IMR-90 (cell line): ENCODE measurements around the gene FFAR3. TPM values are rescaled to one million over a fixed set of nuclear protein-coding genes. Genes with fewer than 3 reads are reported as not detected.

Experiments
- ATAC-seq: fragments of 200-7000 bp; cut with Tn5 transposase; 2 replicates; pipeline ENCODE4 v1.9.1; 2020; ENCODE audit warnings: low read depth, mild to moderate bottlenecking, moderate library complexity
- BruUV-seq: library from RNA; stranded (reverse); fragments of 400-500 nt; replicated peaks from 2 replicates; lab custom pipeline; 2021; lab: Mats Ljungman, UMichigan
- CTCF ChIA-PET: fragments of 300-600 bp; formaldehyde crosslinking; extraction: SDS; loops from one replicate; lab custom pipeline; 2021; ENCODE audit warnings: antibody characterized with exemption; lab: Yijun Ruan, JAX
- POLR2A ChIA-PET: fragments of 300-600 bp; sonication (Branson Sonifier 250); formaldehyde crosslinking; loops from one replicate; lab custom pipeline; 2022; ENCODE audit warnings: antibody characterized with exemption; ENCODE audit not compliant: unreplicated experiment; lab: Charles Lee
- DNase-seq: peaks from one replicate; pipeline ENCODE4 v3.0.0; 2013
- H2AFZ ChIP-seq: replicated peaks from 2 replicates; pipeline ENCODE3; 2013; ENCODE audit warnings: low read length, mild to moderate bottlenecking; ENCODE audit not compliant: poor library complexity
- H2AK5ac ChIP-seq: 2 replicates; pipeline ENCODE4 v1.6.1; 2013; ENCODE audit warnings: low read depth, low read length, inconsistent platforms
- H2AK9ac ChIP-seq: replicated peaks from 2 replicates; pipeline ENCODE3; 2013; ENCODE audit warnings: mild to moderate bottlenecking, low read depth, low read length, moderate library complexity; ENCODE audit not compliant: poor library complexity
- H2BK120ac ChIP-seq: 2 replicates; pipeline ENCODE4 v1.6.1; 2013; ENCODE audit warnings: low read depth, low read length, inconsistent platforms
- H2BK15ac ChIP-seq: 3 replicates; pipeline ENCODE4 v1.6.1; 2013; ENCODE audit warnings: low read depth, low read length, inconsistent platforms
- H2BK20ac ChIP-seq: 2 replicates; pipeline ENCODE4 v1.6.1; 2013; ENCODE audit warnings: low read depth, mild to moderate bottlenecking, inconsistent platforms, low read length, moderate library complexity
- H2BK5ac ChIP-seq: 2 replicates; pipeline ENCODE4 v1.6.1; 2013; ENCODE audit warnings: mild to moderate bottlenecking, low read depth, low read length, inconsistent platforms; ENCODE audit not compliant: poor library complexity, severe bottlenecking
- H3K14ac ChIP-seq: replicated peaks from 2 replicates; pipeline ENCODE4 v1.6.1; 2013; ENCODE audit warnings: low read depth, low read length, inconsistent platforms
- H3K18ac ChIP-seq: 2 replicates; pipeline ENCODE4 v1.6.1; 2013; ENCODE audit warnings: low read depth, low read length, control low read depth
- H3K23ac ChIP-seq: 2 replicates; pipeline ENCODE4 v1.6.1; 2013; ENCODE audit warnings: low read depth, low read length, inconsistent platforms
- H3K27ac ChIP-seq: 2 replicates; pipeline ENCODE4 v1.5.1; 2013; ENCODE audit warnings: mild to moderate bottlenecking, control low read depth, low read length; ENCODE audit not compliant: insufficient read depth
- H3K27me3 ChIP-seq: 2 replicates; pipeline ENCODE4 v1.6.1; 2013; ENCODE audit warnings: low read length; ENCODE audit not compliant: control insufficient read depth, insufficient read depth
- H3K36me3 ChIP-seq: 2 replicates; pipeline ENCODE4 v1.6.1; 2013; ENCODE audit warnings: low read length, mixed read lengths; ENCODE audit not compliant: control insufficient read depth, insufficient read depth
- H3K4ac ChIP-seq: 2 replicates; pipeline ENCODE4 v1.6.1; 2013; ENCODE audit warnings: low read depth, low read length, inconsistent platforms
- H3K4me1 ChIP-seq: 2 replicates; pipeline ENCODE4 v1.6.1; 2013; ENCODE audit warnings: low read length, mixed read lengths; ENCODE audit not compliant: control insufficient read depth, insufficient read depth
- H3K4me2 ChIP-seq: 2 replicates; pipeline ENCODE4 v1.6.1; 2013; ENCODE audit warnings: low read depth, mild to moderate bottlenecking, control low read depth, low read length, moderate library complexity
- H3K4me3 ChIP-seq: 2 replicates; pipeline ENCODE4 v1.5.1; 2013; ENCODE audit warnings: low read depth, mild to moderate bottlenecking, control low read depth, low read length, moderate library complexity; ENCODE audit not compliant: insufficient read depth
- H3K56ac ChIP-seq: 2 replicates; pipeline ENCODE4 v1.6.1; 2013; ENCODE audit warnings: low read length, inconsistent platforms; ENCODE audit not compliant: insufficient read depth; ENCODE audit errors: extremely low read depth
- H3K79me1 ChIP-seq, 2 experiments: 2 replicates each; pipeline ENCODE4 v1.6.1; 2013; ENCODE audit warnings: low read length in 2 of 2, inconsistent platforms in 1 of 2, low read depth in 1 of 2
- H3K9ac ChIP-seq: 2 replicates; pipeline ENCODE4 v1.6.1; 2013; ENCODE audit warnings: low read depth, low read length, control low read depth
- H3K9me1 ChIP-seq: 2 replicates; pipeline ENCODE4 v1.6.1; 2013; ENCODE audit warnings: low read length, inconsistent platforms; ENCODE audit not compliant: insufficient read depth
- H3K9me3 ChIP-seq: 2 replicates; pipeline ENCODE4 v1.6.1; 2013; ENCODE audit warnings: low read length; ENCODE audit not compliant: control insufficient read depth, insufficient read depth
- H4K20me1 ChIP-seq: 2 replicates; pipeline ENCODE4 v1.6.1; 2013; ENCODE audit warnings: low read length, inconsistent platforms; ENCODE audit not compliant: insufficient read depth
- H4K5ac ChIP-seq: 2 replicates; pipeline ENCODE4 v1.6.1; 2013; ENCODE audit warnings: mild to moderate bottlenecking, low read depth, low read length, control low read depth
- H4K8ac ChIP-seq, 2 experiments: 2 replicates each; pipeline ENCODE4 v1.6.1; 2013; ENCODE audit warnings: low read depth in 2 of 2, low read length in 2 of 2, control low read depth in 1 of 2, inconsistent platforms in 1 of 2
- H4K91ac ChIP-seq: 2 replicates; pipeline ENCODE4 v1.6.1; 2013; ENCODE audit warnings: low read depth, low read length, inconsistent platforms; ENCODE audit not compliant: insufficient read depth
- BHLHE40 ChIP-seq: fragments of 150-350 bp; IDR thresholded peaks from 2 replicates; pipeline ENCODE4 v1.6.1; 2016; ENCODE audit warnings: mild to moderate bottlenecking, low read depth, low read length
- CEBPB ChIP-seq: IDR thresholded peaks from 2 replicates; pipeline ENCODE4 v1.6.1; 2012; ENCODE audit warnings: low read depth, low read length, improper control_type of control experiment
- FOS ChIP-seq: fragments of 150-350 bp; IDR thresholded peaks from 2 replicates; pipeline ENCODE4 v1.6.1; 2016; ENCODE audit warnings: low read depth, low read length
- MAFK ChIP-seq: IDR thresholded peaks from 2 replicates; pipeline ENCODE4 v1.6.1; 2012; ENCODE audit warnings: low read depth, low read length, improper control_type of control experiment
- POLR2A ChIP-seq: IDR thresholded peaks from 2 replicates; pipeline ENCODE4 v1.6.1; 2012; ENCODE audit warnings: mild to moderate bottlenecking, low read depth, low read length
- RAD21 ChIP-seq: IDR thresholded peaks from 2 replicates; pipeline ENCODE4 v1.6.1; 2012; ENCODE audit warnings: low read length, improper control_type of control experiment
- RCOR1 ChIP-seq: IDR thresholded peaks from 2 replicates; pipeline ENCODE4 v1.6.1; 2012; ENCODE audit warnings: mild to moderate bottlenecking, low read length, improper control_type of control experiment; ENCODE audit not compliant: insufficient replicate concordance
- SMC3 ChIP-seq: fragments of 150-350 bp; IDR thresholded peaks from 2 replicates; pipeline ENCODE4 v1.6.1; 2016; ENCODE audit warnings: low read depth, mild to moderate bottlenecking, antibody characterized with exemption, low read length, moderate library complexity
- USF2 ChIP-seq: fragments of 150-350 bp; IDR thresholded peaks from 2 replicates; pipeline ENCODE4 v1.6.1; 2017; ENCODE audit warnings: mild to moderate bottlenecking, antibody characterized with exemption, low read length, low read depth
- WGBS, 2 experiments: methylation state at CpG; one replicate each; pipeline versions ENCODE4 v1.1.5 to v1.1.7; 2013; ENCODE audit warnings: missing lambda C conversion rate in 2 of 2; ENCODE audit not compliant: insufficient read length in 1 of 2; ENCODE audit errors: extremely low coverage in 2 of 2; 5-methylcytosine and 5-hydroxymethylcytosine counted together
- dilution Hi-C: fragments of 300-500 bp; cut with HindIII; formaldehyde crosslinking; loops from one replicate; pipeline ENCODE4 v1.14.3; 2018; ENCODE audit warnings: low sequenced_read_pairs; ENCODE audit not compliant: unreplicated experiment
- in situ Hi-C: fragments of 300-500 bp; cut with MboI; formaldehyde crosslinking; loops from 3 replicates; pipeline ENCODE4 v1.14.3; 2019; ENCODE audit warnings: low sequenced_read_pairs, inconsistent platforms, mixed read lengths
- intact Hi-C: fragments of 100-400 bp; cut with micrococcal nuclease; formaldehyde crosslinking; loops from 2 replicates; pipeline ENCODE4 v1.10.0; 2022
- polyA plus RNA-seq, 3 experiments: library from polyadenylated mRNA; depleted of rRNA; stranded (reverse); fragments of >200 nt; gene quantifications; 2 replicates each; pipeline ENCODE4 v1.2.3, GENCODE V29; 2012; ENCODE audit warnings: low replicate concordance in 1 of 3
- total RNA-seq: library from RNA; depleted of rRNA; stranded (reverse); fragments of >200 nt; gene quantifications from 2 replicates; pipeline ENCODE4 v1.2.3, GENCODE V29; 2012
- TF ChIP-seq, protein P1 (sequence below): fragments of 150-350 bp; IDR thresholded peaks from 2 replicates; pipeline ENCODE4 v1.6.1; 2016; ENCODE audit warnings: low read depth, mild to moderate bottlenecking, low read length, moderate library complexity, borderline replicate concordance
- TF ChIP-seq, protein P2 (sequence below): conservative IDR thresholded peaks from 2 replicates; pipeline ENCODE4 v1.5.1; 2012; ENCODE audit warnings: mild to moderate bottlenecking, low read depth, low read length, improper control_type of control experiment

The FFAR3 gene
- total and polyA plus RNA-seq, 2 of the 4 experiments (the other 2 are of a cell fraction), result not detected

GRCh38 chr19:35407619-35408018 lies 49.4 kb downstream of the FFAR3 start:
- Histone ChIP-seq H2BK120ac (no peak overlapping the region), H3K18ac (no peak overlapping the region), H3K79me1 (no peaks in the 10 kb centered on the region), H3K27me3 (peaks cover 2% of the 10 kb centered on the region; the same call in 1 of the 2 replicates), H4K8ac (no peak overlapping the region), H3K36me3 (no peaks in the 10 kb centered on the region), H3K56ac (no peak overlapping the region), H3K4ac (no peak overlapping the region), H3K4me3 (no peak overlapping the region), H3K9me1 (no peaks in the 10 kb centered on the region), H2BK20ac (no peak overlapping the region), H4K5ac (no peak overlapping the region), H4K91ac (no peak overlapping the region), H2BK15ac (no peak overlapping the region), H3K14ac (no peak overlapping the region), H3K4me2 (no peak overlapping the region), H3K9me3 (no peaks in the 10 kb centered on the region), H2AFZ (no peak overlapping the region), H3K27ac (no peak overlapping the region), H4K20me1 (no peaks in the 10 kb centered on the region), H3K9ac (no peak overlapping the region), H2AK9ac (no peak overlapping the region), H3K23ac (no peak overlapping the region), H2AK5ac (no peak overlapping the region), H2BK5ac (no peak overlapping the region), H3K4me1 (no peaks in the 10 kb centered on the region)
- 80% methylated on average over 1 of the region's 6 CpGs; no CpG with 5 or more reads in 1 of the 2 experiments for WGBS, 2 experiments
- dilution Hi-C loops (no loop called here), in situ Hi-C loops (no loop called here), intact Hi-C loops (no loop called here)
- no peak for DNase-seq
- no TSS peak for BruUV-seq
- ChIA-PET POLR2A (no interaction called here), CTCF (no interaction called here)
- no peak for ATAC-seq
- no peak for TF ChIP-seq FOS
- TF ChIP-seq POLR2A, result no peak
- TF ChIP-seq, protein P1, sequence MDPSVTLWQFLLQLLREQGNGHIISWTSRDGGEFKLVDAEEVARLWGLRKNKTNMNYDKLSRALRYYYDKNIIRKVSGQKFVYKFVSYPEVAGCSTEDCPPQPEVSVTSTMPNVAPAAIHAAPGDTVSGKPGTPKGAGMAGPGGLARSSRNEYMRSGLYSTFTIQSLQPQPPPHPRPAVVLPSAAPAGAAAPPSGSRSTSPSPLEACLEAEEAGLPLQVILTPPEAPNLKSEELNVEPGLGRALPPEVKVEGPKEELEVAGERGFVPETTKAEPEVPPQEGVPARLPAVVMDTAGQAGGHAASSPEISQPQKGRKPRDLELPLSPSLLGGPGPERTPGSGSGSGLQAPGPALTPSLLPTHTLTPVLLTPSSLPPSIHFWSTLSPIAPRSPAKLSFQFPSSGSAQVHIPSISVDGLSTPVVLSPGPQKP, result no peak
- no peak for TF ChIP-seq SMC3
- no peak for TF ChIP-seq RAD21
- TF ChIP-seq MAFK, result no peak
- TF ChIP-seq RCOR1, result no peak
- TF ChIP-seq BHLHE40, result no peak
- TF ChIP-seq, protein P2, sequence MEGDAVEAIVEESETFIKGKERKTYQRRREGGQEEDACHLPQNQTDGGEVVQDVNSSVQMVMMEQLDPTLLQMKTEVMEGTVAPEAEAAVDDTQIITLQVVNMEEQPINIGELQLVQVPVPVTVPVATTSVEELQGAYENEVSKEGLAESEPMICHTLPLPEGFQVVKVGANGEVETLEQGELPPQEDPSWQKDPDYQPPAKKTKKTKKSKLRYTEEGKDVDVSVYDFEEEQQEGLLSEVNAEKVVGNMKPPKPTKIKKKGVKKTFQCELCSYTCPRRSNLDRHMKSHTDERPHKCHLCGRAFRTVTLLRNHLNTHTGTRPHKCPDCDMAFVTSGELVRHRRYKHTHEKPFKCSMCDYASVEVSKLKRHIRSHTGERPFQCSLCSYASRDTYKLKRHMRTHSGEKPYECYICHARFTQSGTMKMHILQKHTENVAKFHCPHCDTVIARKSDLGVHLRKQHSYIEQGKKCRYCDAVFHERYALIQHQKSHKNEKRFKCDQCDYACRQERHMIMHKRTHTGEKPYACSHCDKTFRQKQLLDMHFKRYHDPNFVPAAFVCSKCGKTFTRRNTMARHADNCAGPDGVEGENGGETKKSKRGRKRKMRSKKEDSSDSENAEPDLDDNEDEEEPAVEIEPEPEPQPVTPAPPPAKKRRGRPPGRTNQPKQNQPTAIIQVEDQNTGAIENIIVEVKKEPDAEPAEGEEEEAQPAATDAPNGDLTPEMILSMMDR, result no peak
- no peak for TF ChIP-seq CEBPB
- no peak for TF ChIP-seq USF2
